GM12865 (cell line): Measurements from ENCODE around the gene ZNF74.
A peak's percentile ranks its signal among the peaks of the same experiment; 100 is the strongest.

Source experiments
- DNase-seq: peaks from one replicate; pipeline ENCODE4 v3.0.0; 2010; ENCODE audit warnings: low read depth
- H3K4me3 ChIP-seq: 2 replicates; pipeline ENCODE4 v1.5.1; 2011; ENCODE audit warnings: mild to moderate bottlenecking, low read depth, low read length, control low read depth
- CTCF ChIP-seq: IDR thresholded peaks from 2 replicates; pipeline ENCODE4 v1.5.1; 2011; ENCODE audit warnings: low read length, control low read depth, low read depth, inconsistent platforms; ENCODE audit not compliant: insufficient read depth; ENCODE audit errors: missing control alignments

ZNF74 gene

DNA sequence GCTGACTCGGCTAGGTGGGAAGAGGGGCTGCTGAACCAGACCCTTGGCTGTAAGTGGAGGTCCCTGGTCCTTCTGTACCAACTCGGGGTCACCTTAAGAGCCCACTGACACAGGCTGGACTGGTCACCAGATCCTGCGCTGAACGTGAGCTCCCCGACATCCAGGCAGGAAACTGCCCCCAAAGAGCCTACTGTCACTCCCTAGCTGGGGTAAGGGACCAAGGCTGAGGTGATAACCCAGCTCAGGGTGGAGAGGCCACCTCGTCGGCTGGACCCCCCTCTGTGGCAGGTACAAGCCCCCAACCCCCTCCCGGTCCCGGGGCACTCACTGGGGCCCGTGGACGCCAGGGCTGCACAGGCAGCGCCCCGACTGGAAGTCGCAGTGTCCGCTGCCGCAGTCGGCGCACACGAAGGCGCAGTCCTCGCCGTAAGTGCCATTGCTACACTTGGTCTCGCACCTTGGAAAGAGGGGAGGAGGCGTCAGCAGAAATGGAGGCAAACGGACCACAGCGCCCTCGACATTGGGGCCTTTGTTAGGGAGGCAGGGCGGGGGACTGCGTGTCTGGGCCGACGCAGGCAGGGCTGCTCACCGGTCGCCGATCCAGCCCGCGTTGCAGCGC is 36.3 kb downstream of the ZNF74 start:
- DNase-seq = no peak
- H3K4me3 ChIP-seq = no peak overlapping the region; the same call in 1 of the 2 replicates

DNA sequence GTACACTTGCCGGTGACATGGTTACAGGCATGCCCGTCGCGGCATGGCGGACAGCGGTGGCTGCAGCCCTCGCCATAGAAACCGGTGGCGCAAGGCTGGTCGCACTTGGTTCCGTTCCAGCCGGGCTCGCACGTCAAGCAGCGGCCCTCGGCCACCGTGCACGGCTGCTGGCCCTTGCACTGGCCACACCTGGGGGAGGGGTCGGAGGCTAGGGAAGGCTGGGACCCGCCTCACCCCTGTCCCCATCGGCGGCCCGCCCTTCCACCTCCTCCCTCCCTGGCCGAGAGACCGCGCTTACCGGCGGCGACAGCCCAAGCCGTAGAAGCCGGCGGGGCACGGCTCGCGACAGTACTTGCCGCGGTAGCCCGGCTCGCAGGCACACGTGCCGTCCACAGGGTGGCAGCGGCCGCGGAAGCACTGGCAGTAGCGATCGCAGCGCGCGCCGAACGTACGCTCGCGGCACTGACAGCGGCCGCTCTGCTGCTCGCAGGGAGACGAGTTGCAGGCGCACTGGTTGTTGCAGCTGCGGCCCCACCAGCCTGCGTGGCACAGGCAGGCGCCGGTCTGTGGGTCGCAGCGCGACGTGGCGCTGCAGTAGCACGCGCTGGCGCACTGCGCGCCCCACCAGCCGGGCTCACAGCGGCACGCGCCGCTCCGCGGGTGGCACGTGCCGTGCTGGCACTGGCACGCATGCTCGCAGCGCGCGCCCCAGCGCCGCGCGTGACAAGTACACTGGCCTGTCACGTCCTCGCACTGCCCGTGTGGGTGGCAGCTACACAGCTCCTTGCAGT is 37.0 kb downstream of the ZNF74 start:
- peak; percentile 32 for TF ChIP-seq CTCF
- H3K4me3 ChIP-seq = peak overlapping the region; percentile 7; the same call in 1 of the 2 replicates
- DNase-seq = peak; percentile 76

More for the DNA sequence above, 36.3 kb downstream of the ZNF74 start:
- no peak for TF ChIP-seq CTCF

DNA sequence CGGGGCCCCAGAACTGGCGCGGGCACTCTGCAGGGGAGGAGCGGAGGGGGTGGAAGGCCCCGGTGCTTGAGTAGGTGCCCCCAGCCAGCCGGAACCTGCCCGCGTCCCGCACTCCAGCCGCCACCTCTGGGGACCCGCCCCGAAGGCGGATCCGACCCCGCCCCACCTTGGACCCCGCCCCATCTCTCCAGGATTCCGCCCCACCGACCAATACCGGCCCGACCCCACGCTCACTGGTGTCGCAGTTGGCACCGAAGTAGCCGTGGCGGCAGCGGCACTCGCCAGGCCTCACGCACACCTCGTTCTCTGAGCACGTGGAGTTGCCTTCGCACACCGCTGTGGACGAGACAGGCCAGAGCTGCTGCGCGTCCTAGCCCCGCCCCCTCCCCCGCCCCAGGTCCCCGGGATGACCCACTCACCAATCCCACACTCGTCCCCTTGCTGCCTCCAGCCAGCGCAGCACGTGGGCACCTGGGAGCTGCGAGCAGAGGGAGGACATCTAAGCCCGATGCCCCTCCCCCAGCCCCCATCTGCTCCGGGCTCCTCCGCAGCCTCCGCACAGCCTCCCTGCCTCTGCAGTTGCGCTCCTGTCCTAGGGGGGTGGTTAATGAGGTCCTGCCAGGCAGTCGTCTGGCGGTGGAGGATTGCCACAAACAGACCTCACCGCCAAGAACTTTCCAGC is 37.7 kb downstream of the ZNF74 start:
- no peak overlapping the region for H3K4me3 ChIP-seq
- no peak for TF ChIP-seq CTCF
- no peak for DNase-seq

DNA sequence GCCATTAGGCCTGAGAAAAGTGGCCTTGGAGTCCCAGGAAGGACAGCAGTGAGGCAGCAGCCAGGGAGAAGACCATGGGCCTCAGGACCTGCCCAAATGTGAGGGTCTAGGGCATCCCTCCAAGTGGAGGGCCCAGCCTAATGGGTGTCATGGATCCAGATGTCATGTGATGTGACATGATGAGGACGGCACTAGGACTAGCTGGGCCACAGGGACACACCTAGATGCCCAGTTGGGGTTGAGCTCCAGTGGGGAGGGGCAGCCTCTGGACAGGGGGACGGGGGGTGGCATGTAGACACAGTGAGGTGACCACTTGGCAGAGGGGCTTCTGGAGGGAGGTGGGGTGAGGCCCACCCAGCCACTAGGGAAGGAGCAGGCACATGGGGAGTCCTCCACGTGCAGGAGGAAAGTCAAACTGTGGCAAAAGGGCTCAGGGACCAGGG is 38.3 kb downstream of the ZNF74 start:
- H3K4me3 ChIP-seq = no peak overlapping the region
- no peak for DNase-seq
- TF ChIP-seq CTCF = no peak

- DNase-seq = no peak
- no peak for TF ChIP-seq CTCF
Observed at GRCh38 chr22:20433191-20433590, 39.2 kb downstream of the ZNF74 start.

GRCh38 chr22:20433686-20434241 is 39.8 kb downstream of the ZNF74 start:
- H3K4me3 ChIP-seq = no peak overlapping the region
- TF ChIP-seq CTCF = no peak
- DNase-seq = no peak

More at GRCh38 chr22:20433191-20433590, 39.2 kb downstream of the ZNF74 start:
- H3K4me3 ChIP-seq = no peak overlapping the region
